Activated naive CD4-positive, alpha-beta T cell treated with anti-CD3 and anti-CD28 coated beads for 36 hours (primary cell): ENCODE data around the gene MPEG1. TPM values are rescaled to one million over a fixed set of nuclear protein-coding genes. Genes with fewer than 3 reads are reported as not detected.
A peak's percentile ranks its signal among the peaks of the same experiment; 100 is the strongest.

ENCODE experiments used
- CTCF ChIA-PET: fragments of 350-600 bp; sonication (Branson Sonifier 250); formaldehyde crosslinking; loops from one replicate; lab custom pipeline; 2021; ENCODE audit warnings: antibody characterized with exemption; lab: Charles Lee
- DNase-seq: peaks from one replicate; pipeline ENCODE4 v3.0.0-alpha.2; 2020
- H3K27ac Mint-ChIP-seq: one replicate; pipeline ENCODE4 v1.8.0; 2021; ENCODE audit warnings: mild to moderate bottlenecking, mixed read lengths
- H3K27me3 Mint-ChIP-seq: one replicate; pipeline ENCODE4 v1.8.0; 2021; ENCODE audit warnings: low read depth, mixed read lengths
- H3K36me3 Mint-ChIP-seq: one replicate; pipeline ENCODE4 v1.8.0; 2021; ENCODE audit warnings: low read depth, mixed read lengths
- H3K4me1 Mint-ChIP-seq: one replicate; pipeline ENCODE4 v1.8.0; 2021; ENCODE audit warnings: low read depth, mixed read lengths
- H3K4me3 Mint-ChIP-seq: one replicate; pipeline ENCODE4 v1.8.0; 2021; ENCODE audit warnings: mild to moderate bottlenecking, moderate library complexity, mixed read lengths
- H3K9me3 Mint-ChIP-seq: one replicate; pipeline ENCODE4 v1.8.0; 2021; ENCODE audit warnings: mixed read lengths
- intact Hi-C: fragments of 100-400 bp; cut with micrococcal nuclease; formaldehyde crosslinking; loops from one replicate; pipeline ENCODE4 v1.15.1; 2023
- total RNA-seq, 2 experiments: library from RNA; stranded (reverse); gene quantifications; one replicate each; pipeline ENCODE4 v1.2.3, GENCODE V29; 2021

The MPEG1 gene
- total RNA-seq, 2 experiments from 2014 or later: not detected

DNA sequence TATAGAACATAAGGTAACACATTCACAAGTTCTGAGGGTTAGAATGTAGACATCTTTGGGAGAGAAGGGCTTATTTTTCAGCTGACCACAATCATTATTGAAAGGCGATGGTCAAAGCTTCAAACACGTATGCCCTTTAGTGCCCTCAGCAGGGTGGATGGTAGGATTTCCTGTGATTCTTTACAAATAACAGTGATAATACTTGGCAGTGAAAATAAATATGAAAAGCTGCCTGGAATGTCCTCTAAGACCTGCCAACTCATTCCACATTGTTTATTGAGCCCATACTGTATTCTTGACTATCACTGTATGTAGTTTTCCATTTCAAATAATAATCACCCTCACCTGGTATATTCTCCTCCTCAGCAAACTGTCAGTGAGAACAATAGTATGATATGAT, 13.7 kb upstream of the MPEG1 start:
- intact Hi-C loops: no loop called here
- CTCF ChIA-PET: interaction anchor here (1.3 kb wide), 1 partner anchor 40 kb away, joined by 3 read pairs; no protein-coding TSS in a partner anchor
- H3K9me3 Mint-ChIP-seq: peaks cover 5% of the 10 kb centered on the region
- H3K36me3 Mint-ChIP-seq: no peaks in the 10 kb centered on the region
- H3K27ac Mint-ChIP-seq: no peak overlapping the region
- peaks cover 8% of the 10 kb centered on the region for H3K4me1 Mint-ChIP-seq
- peaks cover 7% of the 10 kb centered on the region for H3K27me3 Mint-ChIP-seq
- no peak overlapping the region for H3K4me3 Mint-ChIP-seq
- DNase-seq: no peak

DNA sequence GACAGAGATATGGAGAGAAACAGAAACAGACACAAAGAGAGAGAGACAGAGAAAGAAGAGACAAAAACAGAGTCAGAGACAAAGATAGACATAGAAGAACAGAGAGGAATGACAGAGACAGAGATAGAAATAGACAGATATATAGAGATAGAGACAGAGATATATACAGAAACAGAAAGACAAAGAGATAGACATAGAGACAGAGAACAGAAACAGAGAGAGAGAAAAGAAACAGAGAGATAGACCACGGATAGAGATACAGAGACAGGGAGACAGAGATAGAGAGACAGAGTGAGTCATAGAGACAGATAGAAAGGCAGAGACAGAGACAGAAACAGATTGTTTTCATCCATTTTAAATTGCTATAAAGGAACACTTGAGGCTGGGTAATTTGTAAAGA, 12.3 kb upstream of the MPEG1 start:
- peaks cover 7% of the 10 kb centered on the region for H3K27me3 Mint-ChIP-seq
- CTCF ChIA-PET: no interaction called here
- DNase-seq: no peak
- no peaks in the 10 kb centered on the region for H3K36me3 Mint-ChIP-seq
- no peak overlapping the region for H3K27ac Mint-ChIP-seq
- intact Hi-C loops: no loop called here
- peaks cover 8% of the 10 kb centered on the region for H3K4me1 Mint-ChIP-seq
- no peaks in the 10 kb centered on the region for H3K9me3 Mint-ChIP-seq
- no peak overlapping the region for H3K4me3 Mint-ChIP-seq

DNA sequence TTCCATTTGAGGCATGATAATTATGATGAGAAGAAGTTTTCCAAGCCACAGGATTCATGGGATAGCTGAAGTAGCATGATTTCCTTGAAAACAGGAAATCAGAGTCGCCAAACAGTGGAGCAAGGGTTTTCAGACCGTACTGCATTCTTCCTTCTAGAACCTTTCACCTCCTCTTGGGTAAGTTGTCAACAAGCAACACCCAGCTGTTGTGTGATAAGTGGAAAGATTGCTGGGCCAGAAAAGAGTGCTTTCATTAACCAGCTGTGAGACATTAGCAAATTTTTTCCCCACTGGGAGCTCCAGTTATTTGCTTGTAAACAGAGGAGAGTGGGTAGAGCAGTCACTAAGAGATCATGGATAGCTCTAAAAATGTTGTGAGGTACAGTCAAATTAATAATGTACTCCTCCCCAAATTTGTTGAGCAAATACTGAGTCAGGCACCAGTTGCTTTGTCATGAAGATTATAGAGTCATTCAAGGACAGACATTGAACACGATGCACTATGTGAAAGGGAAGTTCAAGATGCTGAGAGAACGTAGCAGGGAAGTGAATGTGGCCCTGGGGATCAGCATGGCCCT, 11.7 kb upstream of the MPEG1 start:
- no peaks in the 10 kb centered on the region for H3K36me3 Mint-ChIP-seq
- H3K4me3 Mint-ChIP-seq: no peak overlapping the region
- CTCF ChIA-PET: interaction anchor here (1.6 to 1.7 kb wide), 2 partner anchors 52 to 66 kb away, joined by 4 to 5 read pairs; partner anchors contain the start of gene DTX4
- peaks cover 8% of the 10 kb centered on the region for H3K4me1 Mint-ChIP-seq
- intact Hi-C loops: no loop called here
- H3K27ac Mint-ChIP-seq: no peak overlapping the region
- no peak for DNase-seq
- no peaks in the 10 kb centered on the region for H3K9me3 Mint-ChIP-seq
- peaks cover 4% of the 10 kb centered on the region for H3K27me3 Mint-ChIP-seq

DNA sequence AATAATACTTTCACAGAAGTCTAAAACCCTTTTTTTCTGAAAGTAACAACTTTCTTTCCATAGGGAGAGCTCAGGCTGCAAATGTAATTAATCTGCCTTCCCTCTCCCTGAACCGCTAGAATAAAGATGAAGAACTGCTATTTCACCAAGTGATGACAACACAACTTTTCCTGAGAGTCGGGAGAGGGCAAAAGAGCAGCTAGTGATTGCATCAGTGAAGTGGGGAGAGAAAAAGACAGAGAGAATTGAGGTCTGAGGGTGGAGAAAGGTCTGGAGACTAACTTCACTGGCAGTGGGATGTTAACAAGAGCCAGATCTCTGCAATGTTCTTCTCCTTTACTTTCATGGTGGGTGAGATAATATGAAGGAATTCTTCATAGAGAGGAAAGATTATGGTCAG, 10.9 kb upstream of the MPEG1 start:
- no peak overlapping the region for H3K27ac Mint-ChIP-seq
- no peak for DNase-seq
- H3K27me3 Mint-ChIP-seq: peaks cover 3% of the 10 kb centered on the region
- H3K4me3 Mint-ChIP-seq: no peak overlapping the region
- no peaks in the 10 kb centered on the region for H3K9me3 Mint-ChIP-seq
- intact Hi-C loops: no loop called here
- peaks cover 8% of the 10 kb centered on the region for H3K4me1 Mint-ChIP-seq
- CTCF ChIA-PET: interaction anchor here (1.6 to 1.7 kb wide), 2 partner anchors 51 to 65 kb away, joined by 4 to 5 read pairs; partner anchors contain the start of gene DTX4
- no peaks in the 10 kb centered on the region for H3K36me3 Mint-ChIP-seq

DNA sequence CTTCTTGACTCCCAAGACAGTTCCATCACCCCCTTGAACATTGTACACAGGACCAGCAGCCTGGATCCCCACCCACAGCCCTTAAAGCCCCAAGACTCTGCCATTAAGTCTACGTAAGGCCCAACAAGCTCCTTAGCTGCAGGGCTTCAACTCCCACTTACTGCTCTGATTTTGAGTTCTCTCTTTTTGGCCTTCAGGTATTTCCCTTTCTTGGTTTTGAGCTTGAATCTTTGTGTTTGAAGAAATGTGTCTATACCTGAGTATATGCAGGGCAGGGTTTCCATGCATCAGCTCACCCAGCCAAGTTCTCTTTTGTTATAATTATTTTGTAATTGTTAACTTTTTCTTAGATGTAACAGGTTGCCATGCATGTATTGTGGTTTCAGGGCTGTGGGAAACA, 10.4 kb upstream of the MPEG1 start:
- H3K27me3 Mint-ChIP-seq: peaks cover 3% of the 10 kb centered on the region
- H3K9me3 Mint-ChIP-seq: no peaks in the 10 kb centered on the region
- CTCF ChIA-PET: interaction anchor here (1.0 to 1.7 kb wide), 3 partner anchors 10 to 65 kb away, joined by 3 to 5 read pairs (median 4); partner anchors contain the start of gene DTX4
- H3K27ac Mint-ChIP-seq: no peak overlapping the region
- intact Hi-C loops: no loop called here
- H3K36me3 Mint-ChIP-seq: no peaks in the 10 kb centered on the region
- H3K4me1 Mint-ChIP-seq: peaks cover 10% of the 10 kb centered on the region
- no peak for DNase-seq
- no peak overlapping the region for H3K4me3 Mint-ChIP-seq

DNA sequence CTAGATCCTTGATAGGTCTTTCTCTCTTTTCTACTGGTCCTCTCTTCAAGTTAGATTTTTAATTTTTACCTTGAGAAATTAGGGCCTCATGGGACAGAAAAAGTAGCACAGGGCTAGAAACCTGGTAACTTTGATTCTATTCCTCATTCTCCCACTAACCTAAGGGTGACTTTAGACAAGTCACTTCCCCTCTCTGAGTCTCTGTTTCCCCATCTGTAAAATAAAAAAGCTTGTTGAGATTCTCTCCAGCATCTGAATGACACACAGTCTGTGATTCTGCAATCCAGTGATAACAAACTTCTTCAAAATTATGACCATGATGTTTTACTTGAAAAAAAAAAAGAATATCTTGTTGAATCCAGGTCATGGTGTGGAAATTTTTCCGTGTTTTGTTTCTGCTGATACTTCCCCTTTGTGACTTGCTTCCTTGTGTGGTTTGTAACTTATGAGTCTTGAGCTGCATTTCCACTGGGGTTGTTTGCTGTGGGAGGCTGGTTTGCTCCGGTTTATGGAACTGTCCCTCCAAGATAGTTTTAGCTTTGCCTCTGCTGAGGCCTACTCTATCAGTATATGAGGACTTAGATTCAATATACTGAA, 9.8 kb upstream of the MPEG1 start:
- peaks cover 6% of the 10 kb centered on the region for H3K27me3 Mint-ChIP-seq
- peaks cover 1% of the 10 kb centered on the region for H3K36me3 Mint-ChIP-seq
- H3K27ac Mint-ChIP-seq: no peak overlapping the region
- DNase-seq: no peak
- peaks cover 12% of the 10 kb centered on the region for H3K4me1 Mint-ChIP-seq
- H3K9me3 Mint-ChIP-seq: no peaks in the 10 kb centered on the region
- no peak overlapping the region for H3K4me3 Mint-ChIP-seq
- CTCF ChIA-PET: interaction anchor here (1.0 to 1.6 kb wide), 3 partner anchors 11 to 64 kb away, joined by 3 to 4 read pairs (median 4); no protein-coding TSS in a partner anchor
- intact Hi-C loops: no loop called here

DNA sequence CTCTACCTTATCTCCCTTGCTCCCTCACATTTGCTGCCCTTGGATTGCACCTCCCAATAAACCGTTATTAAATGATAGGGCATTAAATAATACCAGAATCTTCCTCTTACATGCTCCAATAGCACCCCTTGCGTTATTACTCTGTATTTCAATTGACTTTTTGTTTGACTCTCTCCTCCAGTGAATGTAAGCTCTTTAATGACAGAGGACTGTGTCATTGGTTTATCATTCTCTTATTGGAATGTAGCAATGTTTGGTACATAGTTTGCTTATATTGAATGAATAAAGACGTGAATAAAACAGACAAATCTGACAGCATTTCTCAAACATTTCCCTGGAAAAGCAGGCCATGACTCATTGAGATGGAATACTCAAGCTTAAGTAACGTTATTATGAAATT, 8.7 kb upstream of the MPEG1 start:
- CTCF ChIA-PET: interaction anchor here (0.6 to 1.8 kb wide), 6 partner anchors 16 to 86 kb away, joined by 3 to 5 read pairs (median 4); no protein-coding TSS in a partner anchor
- no peak overlapping the region for H3K27ac Mint-ChIP-seq
- peaks cover 23% of the 10 kb centered on the region for H3K4me1 Mint-ChIP-seq
- peaks cover 3% of the 10 kb centered on the region for H3K36me3 Mint-ChIP-seq
- peaks cover 4% of the 10 kb centered on the region for H3K27me3 Mint-ChIP-seq
- intact Hi-C loops: no loop called here
- H3K9me3 Mint-ChIP-seq: no peaks in the 10 kb centered on the region
- H3K4me3 Mint-ChIP-seq: no peak overlapping the region
- DNase-seq: no peak

DNA sequence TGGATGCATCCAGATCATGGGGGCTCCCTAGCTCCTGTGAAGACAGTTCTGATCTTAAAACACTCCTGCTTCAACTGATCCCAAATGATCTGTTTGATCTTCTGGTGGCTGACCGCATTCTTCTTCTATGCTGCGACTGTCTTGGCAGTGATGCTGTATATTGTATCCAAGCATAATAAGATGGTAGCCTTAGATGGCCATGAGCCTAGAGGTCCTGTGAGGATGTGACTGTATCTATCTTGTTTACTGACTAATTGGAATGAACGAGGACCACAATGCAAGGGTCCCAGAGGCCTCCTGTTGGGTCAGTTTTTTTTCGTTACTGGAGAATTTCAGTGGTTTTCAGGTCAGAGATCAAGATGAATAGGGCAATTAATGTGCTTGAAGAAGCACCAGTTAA, 7.1 kb upstream of the MPEG1 start:
- H3K9me3 Mint-ChIP-seq: no peaks in the 10 kb centered on the region
- H3K4me3 Mint-ChIP-seq: no peak overlapping the region
- H3K36me3 Mint-ChIP-seq: peaks cover 3% of the 10 kb centered on the region
- no peak for DNase-seq
- H3K4me1 Mint-ChIP-seq: peaks cover 21% of the 10 kb centered on the region
- peaks cover 4% of the 10 kb centered on the region for H3K27me3 Mint-ChIP-seq
- CTCF ChIA-PET: interaction anchor here (1.1 to 1.4 kb wide), 2 partner anchors 18 to 48 kb away, joined by 3 read pairs; partner anchors contain the start of gene DTX4
- no peak overlapping the region for H3K27ac Mint-ChIP-seq
- intact Hi-C loops: no loop called here

DNA sequence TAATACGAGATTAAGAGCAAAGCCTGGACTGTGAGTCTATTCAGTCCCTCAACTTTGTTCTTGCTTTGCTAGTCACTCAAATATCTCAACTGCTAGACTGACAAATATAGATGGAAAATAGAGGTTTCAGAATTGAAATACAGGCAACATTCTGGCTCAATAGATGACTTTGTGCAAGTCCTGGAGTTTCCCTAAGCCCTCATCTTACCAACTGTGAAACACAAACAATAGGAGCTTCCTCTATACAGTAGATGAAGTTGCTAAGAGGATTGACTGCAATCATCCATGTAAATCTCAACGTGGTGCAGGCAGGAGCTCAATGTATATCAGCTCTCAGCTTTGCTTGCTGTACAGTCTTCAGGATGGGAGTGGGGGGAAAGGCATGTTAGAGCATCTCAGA, 6.2 kb upstream of the MPEG1 start:
- intact Hi-C loops: no loop called here
- Mint-ChIP-seq H3K27me3 (peaks cover 10% of the 10 kb centered on the region), H3K36me3 (peaks cover 3% of the 10 kb centered on the region), H3K27ac (no peak overlapping the region), H3K4me3 (no peak overlapping the region), H3K9me3 (no peaks in the 10 kb centered on the region), H3K4me1 (peaks cover 15% of the 10 kb centered on the region)
- CTCF ChIA-PET: interaction anchor here (1.1 to 1.8 kb wide), 3 partner anchors 13 to 61 kb away, joined by 3 read pairs; no protein-coding TSS in a partner anchor
- no peak for DNase-seq

DNA sequence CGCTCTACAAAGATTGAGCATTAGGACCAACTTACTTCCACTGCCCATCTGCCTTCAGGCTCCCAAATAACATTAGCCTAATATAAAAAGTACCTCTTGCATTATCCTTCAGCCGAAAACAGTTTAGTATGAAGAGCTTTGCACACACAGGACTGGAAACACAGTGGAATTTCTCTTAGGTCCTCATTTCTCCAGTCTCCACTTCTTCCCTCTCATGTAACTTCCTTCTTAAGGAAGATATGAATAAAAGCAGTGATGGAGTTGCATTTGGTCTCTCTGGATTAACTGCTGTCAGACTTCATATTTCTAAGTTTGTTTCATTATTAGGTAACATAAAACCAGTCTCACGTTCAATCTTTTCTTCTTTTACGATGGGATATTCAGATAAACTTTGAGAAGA, 5.6 kb upstream of the MPEG1 start:
- DNase-seq: no peak
- intact Hi-C loops: no loop called here
- CTCF ChIA-PET: interaction anchor here (0.6 to 1.8 kb wide), 3 partner anchors 17 to 60 kb away, joined by 3 read pairs; partner anchors contain the start of gene DTX4
- H3K4me1 Mint-ChIP-seq: peaks cover 15% of the 10 kb centered on the region
- no peak overlapping the region for H3K27ac Mint-ChIP-seq
- H3K9me3 Mint-ChIP-seq: no peaks in the 10 kb centered on the region
- H3K27me3 Mint-ChIP-seq: peaks cover 11% of the 10 kb centered on the region
- H3K36me3 Mint-ChIP-seq: peaks cover 3% of the 10 kb centered on the region
- H3K4me3 Mint-ChIP-seq: no peak overlapping the region

DNA sequence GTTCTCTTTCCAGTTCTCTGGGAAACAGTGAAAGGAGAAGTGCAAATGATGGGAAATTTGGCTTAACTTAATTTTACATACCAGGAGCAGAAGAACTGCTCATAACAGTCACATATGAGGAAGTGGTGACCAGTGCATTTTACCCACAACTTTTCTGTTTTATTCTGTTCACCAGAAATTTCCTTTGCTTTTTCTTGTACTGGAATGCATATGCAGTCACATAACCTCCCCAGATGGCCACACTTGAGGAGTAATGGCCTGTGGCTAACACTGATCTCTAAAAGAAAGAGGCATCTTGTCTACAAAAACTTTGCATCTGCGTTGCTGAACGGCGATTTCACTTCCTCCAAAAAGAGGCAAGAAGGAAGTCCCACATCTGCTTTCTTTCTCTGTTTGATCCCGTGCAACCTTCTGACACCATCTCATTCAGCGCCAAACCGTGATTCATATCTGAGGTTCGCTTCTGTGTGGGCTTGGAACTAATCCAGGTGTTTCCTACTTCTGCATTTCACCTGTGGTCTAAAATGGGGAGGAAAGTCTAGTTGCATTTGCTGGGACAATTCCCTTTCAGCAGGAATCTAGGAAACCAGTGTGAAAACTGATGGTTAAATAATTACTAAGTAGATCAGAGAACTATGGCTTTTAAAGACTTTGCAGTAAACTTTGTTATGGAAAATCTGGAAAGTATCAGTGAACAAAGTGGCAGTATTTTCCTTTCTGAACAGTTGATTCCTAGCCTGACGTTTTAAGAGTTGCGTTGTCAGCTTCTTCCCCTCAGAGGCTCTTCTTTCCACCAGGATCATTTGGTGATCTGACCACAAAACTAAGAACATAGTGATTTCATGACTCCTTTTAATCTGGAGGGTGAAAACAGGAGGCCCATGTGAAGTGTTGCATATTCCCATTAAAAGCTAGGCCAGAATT, 4.2 kb upstream of the MPEG1 start:
- peaks cover 15% of the 10 kb centered on the region for H3K4me1 Mint-ChIP-seq
- peaks cover 18% of the 10 kb centered on the region for H3K27me3 Mint-ChIP-seq
- H3K27ac Mint-ChIP-seq: no peak overlapping the region
- H3K9me3 Mint-ChIP-seq: no peaks in the 10 kb centered on the region
- no peak overlapping the region for H3K4me3 Mint-ChIP-seq
- H3K36me3 Mint-ChIP-seq: peaks cover 3% of the 10 kb centered on the region
- intact Hi-C loops: loop anchor here (1.0 kb wide), 1 partner anchor 17 kb away; no protein-coding TSS in a partner anchor
- CTCF ChIA-PET: interaction anchor here (1.1 to 1.8 kb wide), 2 partner anchors 15 to 59 kb away, joined by 3 to 5 read pairs; no protein-coding TSS in a partner anchor
- DNase-seq: peak; percentile 62
